Measurements from ENCODE around the gene TANGO6.
"Not testable (repeated sequence)": the region's sequence is repeated elsewhere in the genome, so short reads cannot be mapped to it uniquely, and the experiment has no call there.

TANGO6 gene

GRCh38 chr16:69120096-69120664, 276.8 kb downstream of the TANGO6 start:
- H3K4me3 ChIP-seq (ENCODE audit: control insufficient read depth, low read depth, low read length): no peak overlapping the region
- TF ChIP-seq CTCF (conservative IDR thresholded peaks at IDR 0.05; ENCODE audit: control insufficient read depth, insufficient read depth, low read depth, low read length): no peak

GRCh38 chr16:69123910-69124309, 280.6 kb downstream of the TANGO6 start:
- peak; percentile 65 for TF ChIP-seq CTCF (conservative IDR thresholded peaks at IDR 0.05; ENCODE audit: control insufficient read depth, insufficient read depth, low read depth, low read length)
- DNase-seq (ENCODE audit: low read depth): peak; percentile 77
- H3K4me3 ChIP-seq (ENCODE audit: control insufficient read depth, low read depth, low read length): no peak overlapping the region

More at GRCh38 chr16:69120096-69120664, 276.8 kb downstream of the TANGO6 start:
- no peak for DNase-seq (ENCODE audit: low read depth)

GRCh38 chr16:69124406-69124805, 281.1 kb downstream of the TANGO6 start:
- not testable (repeated sequence) for H3K4me3 ChIP-seq (ENCODE audit: control insufficient read depth, low read depth, low read length); DNase-seq (ENCODE audit: low read depth)

GRCh38 chr16:69124961-69125360, 281.6 kb downstream of the TANGO6 start:
- DNase-seq (ENCODE audit: low read depth); H3K4me3 ChIP-seq (ENCODE audit: control insufficient read depth, low read depth, low read length): not testable (repeated sequence)

GRCh38 chr16:69126221-69126620, 282.9 kb downstream of the TANGO6 start:
- no peak overlapping the region for H3K4me3 ChIP-seq (ENCODE audit: control insufficient read depth, low read depth, low read length)
- TF ChIP-seq CTCF (conservative IDR thresholded peaks at IDR 0.05; ENCODE audit: control insufficient read depth, insufficient read depth, low read depth, low read length): no peak
- DNase-seq (ENCODE audit: low read depth): no peak

GRCh38 chr16:69126801-69127200, 283.5 kb downstream of the TANGO6 start:
- DNase-seq (ENCODE audit: low read depth); H3K4me3 ChIP-seq (ENCODE audit: control insufficient read depth, low read depth, low read length): not testable (repeated sequence)

GRCh38 chr16:69127966-69128510, 284.7 kb downstream of the TANGO6 start:
- TF ChIP-seq CTCF (conservative IDR thresholded peaks at IDR 0.05; ENCODE audit: control insufficient read depth, insufficient read depth, low read depth, low read length): no peak
- no peak for DNase-seq (ENCODE audit: low read depth)
- H3K4me3 ChIP-seq (ENCODE audit: control insufficient read depth, low read depth, low read length): no peak overlapping the region

- no peak overlapping the region for H3K4me3 ChIP-seq (ENCODE audit: control insufficient read depth, low read depth, low read length)
- no peak for DNase-seq (ENCODE audit: low read depth)
- no peak for TF ChIP-seq CTCF (conservative IDR thresholded peaks at IDR 0.05; ENCODE audit: control insufficient read depth, insufficient read depth, low read depth, low read length)
These were observed 287.1 kb downstream of the TANGO6 start for GRCh38 chr16:69130461-69130860.
